Islet precursor cell (in vitro differentiated cells): ENCODE data around the gene SLC25A22.

Experiments
- DNase-seq: peaks from one replicate; pipeline ENCODE4 v3.0.0-alpha.2; 2018

Gene SLC25A22

GRCh38 chr11:798093-798713, at the start of gene SLC25A22:
SLC25A22 (minus strand) TSS chr11:798281; CDS start chr11:795006, 3,275 bp downstream.
- DNase-seq = peak; percentile 88

- no peak for DNase-seq
Measured at GRCh38 chr11:847876-848275, 49.8 kb upstream of the SLC25A22 start.

- DNase-seq = no peak
Measured at GRCh38 chr11:846496-847098, 48.5 kb upstream of the SLC25A22 start.

GRCh38 chr11:845872-846495, 47.9 kb upstream of the SLC25A22 start:
- DNase-seq = no peak

GRCh38 chr11:844693-845644, 46.9 kb upstream of the SLC25A22 start:
- DNase-seq = peak; percentile 94

- peak; percentile 97 for DNase-seq
Measured at GRCh38 chr11:843818-844692, 46.0 kb upstream of the SLC25A22 start.

- DNase-seq = no peak
Measured at GRCh38 chr11:843086-843734, 45.1 kb upstream of the SLC25A22 start.

- DNase-seq = peak; percentile 93
Measured at GRCh38 chr11:842370-843002, 44.4 kb upstream of the SLC25A22 start, which contains the start of the genes POLR2L and TSPAN4. POLR2L (minus strand) TSS chr11:842529; CDS start chr11:842508, 21 bp downstream. TSPAN4 (plus strand) TSS chr11:842852; CDS start chr11:850305, 7,453 bp downstream.

GRCh38 chr11:841981-842369, 43.9 kb upstream of the SLC25A22 start:
- no peak for DNase-seq

- no peak for DNase-seq
Measured at GRCh38 chr11:839875-840617, 42.0 kb upstream of the SLC25A22 start.

- no peak for DNase-seq
Measured at GRCh38 chr11:839280-839623, 41.2 kb upstream of the SLC25A22 start.

- DNase-seq = no peak
Measured at GRCh38 chr11:838441-839279, 40.6 kb upstream of the SLC25A22 start.

- DNase-seq = no peak
Measured at GRCh38 chr11:837990-838307, 39.9 kb upstream of the SLC25A22 start.

- DNase-seq = no peak
Measured at GRCh38 chr11:837189-837989, 39.3 kb upstream of the SLC25A22 start.

- DNase-seq = no peak
Measured at GRCh38 chr11:836700-837099, 38.6 kb upstream of the SLC25A22 start.

GRCh38 chr11:836274-836673, 38.2 kb upstream of the SLC25A22 start:
- no peak for DNase-seq

- peak; percentile 75 for DNase-seq
Measured at GRCh38 chr11:834371-835316, 36.6 kb upstream of the SLC25A22 start.
